Stimulated activated CD8-positive, alpha-beta memory T cell treated with anti-CD3 and anti-CD28 coated beads, Interleukin-15, amount 100 ng/mL, for 48 hours (primary cell): Measurements from ENCODE around the gene GNB1L.

Experiments used
- DNase-seq, 2 donors: peaks; one replicate each; pipeline ENCODE4 v3.0.0-alpha.2; 2020; ENCODE audit warnings: low read depth in 2 of 2

Gene GNB1L

GRCh38 chr22:19735665-19736510 lies 118.8 kb downstream of the GNB1L start:
- no peak for DNase-seq

- DNase-seq: no peak
Measured at GRCh38 chr22:19734837-19735382, 119.8 kb downstream of the GNB1L start.

GRCh38 chr22:19734163-19734562 lies 120.5 kb downstream of the GNB1L start:
- DNase-seq: no peak

- DNase-seq: no peak
Measured at GRCh38 chr22:19733755-19734154, 120.9 kb downstream of the GNB1L start.
